Hepatocyte (in vitro differentiated cells): ENCODE results near the gene SRD5A1. TPM values are rescaled to one million over a fixed set of nuclear protein-coding genes. Genes with fewer than 3 reads are reported as not detected.

Experiments used
- DNase-seq: peaks from one replicate; pipeline ENCODE4 v3.0.0-alpha.2; 2016; ENCODE audit warnings: low spot score
- H2AFZ ChIP-seq: fragments of 200-600 bp; sonication (generic); 2 replicates; pipeline ENCODE4 v1.6.0; 2016; ENCODE audit warnings: antibody characterized with exemption, mild to moderate bottlenecking
- H3K27ac ChIP-seq: fragments of 200-600 bp; sonication (generic); 2 replicates; pipeline ENCODE4 v1.5.1; 2016; ENCODE audit warnings: mild to moderate bottlenecking
- H3K27me3 ChIP-seq: fragments of 200-600 bp; sonication (generic); 2 replicates; pipeline ENCODE4 v1.6.1; 2016
- H3K36me3 ChIP-seq: fragments of 200-600 bp; sonication (generic); replicated peaks from 2 replicates; pipeline ENCODE4 v1.5.1; 2016; ENCODE audit warnings: low read depth; ENCODE audit not compliant: insufficient read depth
- H3K4me1 ChIP-seq: fragments of 200-600 bp; sonication (generic); 2 replicates; pipeline ENCODE4 v1.5.1; 2016; ENCODE audit warnings: mild to moderate bottlenecking, moderate library complexity; ENCODE audit not compliant: insufficient read depth
- H3K4me2 ChIP-seq: fragments of 200-600 bp; sonication (generic); 2 replicates; pipeline ENCODE4 v1.6.0; 2016
- H3K4me3 ChIP-seq: fragments of 200-600 bp; sonication (generic); 2 replicates; pipeline ENCODE4 v1.5.1; 2016; ENCODE audit warnings: mild to moderate bottlenecking
- H3K79me2 ChIP-seq: fragments of 200-600 bp; sonication (generic); 2 replicates; pipeline ENCODE4 v1.6.0; 2017; ENCODE audit warnings: mild to moderate bottlenecking
- H3K9me2 ChIP-seq: fragments of 200-600 bp; sonication (generic); replicated peaks from 2 replicates; pipeline ENCODE4 v1.6.0; 2017; ENCODE audit warnings: mild to moderate bottlenecking; ENCODE audit not compliant: insufficient read depth
- H3K9me3 ChIP-seq: fragments of 200-600 bp; sonication (generic); 2 replicates; pipeline ENCODE4 v1.5.1; 2016; ENCODE audit warnings: low read depth, mild to moderate bottlenecking
- H4K20me1 ChIP-seq: fragments of 200-600 bp; sonication (generic); 2 replicates; pipeline ENCODE4 v1.6.0; 2016; ENCODE audit warnings: mild to moderate bottlenecking; ENCODE audit not compliant: insufficient read depth, poor library complexity, severe bottlenecking
- CTCF ChIP-seq: fragments of 200-600 bp; sonication (generic); IDR thresholded peaks from 2 replicates; pipeline ENCODE4 v1.5.1; 2016; ENCODE audit warnings: antibody characterized with exemption, mild to moderate bottlenecking; ENCODE audit not compliant: poor library complexity
- EZH2 ChIP-seq: fragments of 200-600 bp; sonication (generic); IDR thresholded peaks from 2 replicates; pipeline ENCODE4 v1.6.1; 2016; ENCODE audit warnings: antibody characterized with exemption, mild to moderate bottlenecking, borderline replicate concordance
- EZH2phosphoT487 ChIP-seq: fragments of 200-600 bp; sonication (generic); IDR thresholded peaks from one replicate; pipeline ENCODE4 v1.6.1; 2018; ENCODE audit warnings: antibody characterized with exemption, mild to moderate bottlenecking, low read depth, moderate library complexity; ENCODE audit not compliant: unreplicated experiment, severe bottlenecking
- WGBS: methylation state at CpG from one replicate; pipeline ENCODE4 v1.1.6; 2016; ENCODE audit warnings: low lambda C conversion rate; ENCODE audit errors: missing lambda C conversion rate; 5-methylcytosine and 5-hydroxymethylcytosine counted together
- polyA plus RNA-seq: library from polyadenylated mRNA; unstranded; fragments of >200 nt; fragmentation: Nextera tagmentation; extraction: Ambion mirVana; gene quantifications from 2 replicates; pipeline ENCODE4 v1.2.1, GENCODE V29; 2016
- total RNA-seq: library from RNA; depleted of rRNA; stranded (reverse); fragments of >200 nt; gene quantifications from 2 replicates; pipeline ENCODE4 v1.2.3, GENCODE V29; 2014

Gene SRD5A1
- total and polyA plus RNA-seq, 2 experiments from 2014 or later = 8.6 to 12.1 TPM

- Histone ChIP-seq H2AFZ (no peak overlapping the region), H3K36me3 (no peaks in the 10 kb centered on the region), H3K4me3 (no peak overlapping the region), H3K9me2 (no peaks in the 10 kb centered on the region), H3K79me2 (no peaks in the 10 kb centered on the region), H3K9me3 (no peaks in the 10 kb centered on the region), H4K20me1 (no peaks in the 10 kb centered on the region), H3K4me2 (no peak overlapping the region), H3K27me3 (no peaks in the 10 kb centered on the region), H3K4me1 (no peaks in the 10 kb centered on the region), H3K27ac (no peak overlapping the region)
- 81% methylated on average over 14 of the region's 14 CpGs for WGBS
- DNase-seq = no peak
- TF ChIP-seq CTCF (no peak), EZH2phosphoT487 (no peak), EZH2 (no peak)
Measured at GRCh38 chr5:6593148-6594016, 39.9 kb upstream of the SRD5A1 start.

- Histone ChIP-seq H3K4me3 (no peak overlapping the region), H3K4me1 (no peaks in the 10 kb centered on the region)
- 89% methylated on average over 6 of the region's 6 CpGs for WGBS
Measured at GRCh38 chr5:6594066-6594465, 39.2 kb upstream of the SRD5A1 start.

GRCh38 chr5:6595405-6595804 lies 37.8 kb upstream of the SRD5A1 start:
- no peaks in the 10 kb centered on the region for H3K36me3 ChIP-seq
- no peak overlapping the region for H3K27ac ChIP-seq
- H4K20me1 ChIP-seq = no peaks in the 10 kb centered on the region
- no peaks in the 10 kb centered on the region for H3K9me3 ChIP-seq
- no peaks in the 10 kb centered on the region for H3K79me2 ChIP-seq
- no peak overlapping the region for H3K4me3 ChIP-seq
- H3K27me3 ChIP-seq = no peaks in the 10 kb centered on the region
- H2AFZ ChIP-seq = no peak overlapping the region
- no peak for TF ChIP-seq CTCF
- no peak for TF ChIP-seq EZH2phosphoT487
- no peak for TF ChIP-seq EZH2
- DNase-seq = no peak
- H3K4me1 ChIP-seq = no peaks in the 10 kb centered on the region
- H3K9me2 ChIP-seq = no peaks in the 10 kb centered on the region
- H3K4me2 ChIP-seq = no peak overlapping the region
- 61% methylated on average over 3 of the region's 3 CpGs for WGBS

More at GRCh38 chr5:6594066-6594465, 39.2 kb upstream of the SRD5A1 start:
- Histone ChIP-seq H3K36me3 (no peaks in the 10 kb centered on the region), H3K79me2 (no peaks in the 10 kb centered on the region), H3K9me2 (no peaks in the 10 kb centered on the region), H3K27me3 (no peaks in the 10 kb centered on the region), H4K20me1 (no peaks in the 10 kb centered on the region), H2AFZ (no peak overlapping the region), H3K27ac (no peak overlapping the region), H3K4me2 (no peak overlapping the region), H3K9me3 (no peaks in the 10 kb centered on the region)
- no peak for TF ChIP-seq EZH2phosphoT487
- TF ChIP-seq CTCF = no peak
- no peak for TF ChIP-seq EZH2
- no peak for DNase-seq
